Ovary (tissue), 3 donors: ENCODE results near the gene C5orf47.

Source experiments
- EP300 ChIP-seq: sonication (generic); formaldehyde crosslinking; IDR thresholded peaks from one replicate; pipeline ENCODE4 v1.6.1; 2017; ENCODE audit warnings: antibody characterized with exemption
- POLR2A ChIP-seq: fragments of 450-650 bp; IDR thresholded peaks from one replicate; pipeline ENCODE4 v1.6.1; 2017; ENCODE audit warnings: antibody characterized with exemption, mild to moderate bottlenecking, moderate library complexity
- TF ChIP-seq, protein P1 (sequence below), 3 donors: fragments of 450-650 bp in 2 of 3; fragments of 200-600 bp in 1 of 3; IDR thresholded peaks; one replicate each; pipeline versions ENCODE4 v1.5.1 to v1.8.0; 2016 to 2022; ENCODE audit warnings: antibody characterized with exemption in 3 of 3, mild to moderate bottlenecking in 1 of 3
- donor health status: DM: no; HTN: no; CAD: no.

DNA sequence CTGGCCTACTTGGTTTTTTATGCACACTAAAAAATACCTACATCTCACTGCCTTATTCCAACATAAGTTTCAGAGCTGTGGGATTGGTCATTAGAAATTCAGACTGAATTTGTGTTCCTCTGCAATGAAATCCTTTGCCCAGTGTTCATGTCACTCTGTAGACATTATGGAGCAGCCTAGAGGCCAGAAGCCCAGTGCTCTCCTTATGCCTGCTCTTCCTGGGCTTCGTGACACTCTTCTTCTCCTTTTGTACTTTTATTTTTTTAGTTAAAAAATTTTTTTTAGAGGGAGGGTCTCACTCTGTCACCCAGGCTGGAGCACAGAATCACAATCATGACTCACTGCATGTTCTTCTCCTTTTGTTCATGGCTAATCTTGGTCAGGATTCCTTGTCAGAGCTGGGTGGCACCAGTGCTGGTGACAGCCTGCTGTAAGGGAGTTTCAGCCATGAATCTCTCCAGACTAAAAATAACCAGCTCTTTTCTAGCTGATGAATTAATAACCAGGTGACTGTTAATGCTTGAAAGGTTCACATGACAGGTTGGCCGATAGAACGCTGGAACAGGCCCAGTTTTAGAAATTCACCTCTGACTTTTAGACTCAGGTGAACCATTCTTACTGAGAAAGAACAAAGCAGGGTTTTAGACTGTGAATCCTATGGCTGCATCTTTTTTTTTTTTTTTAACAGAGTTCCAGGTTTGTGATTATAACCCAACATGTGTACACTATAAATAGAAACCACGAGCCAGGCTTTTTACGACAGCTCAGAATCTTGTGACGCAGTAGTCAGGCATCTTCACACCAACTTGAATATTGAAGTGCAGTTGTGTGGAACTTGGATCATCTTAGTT, 34.1 kb upstream of the C5orf47 start:
- TF ChIP-seq, protein P1, sequence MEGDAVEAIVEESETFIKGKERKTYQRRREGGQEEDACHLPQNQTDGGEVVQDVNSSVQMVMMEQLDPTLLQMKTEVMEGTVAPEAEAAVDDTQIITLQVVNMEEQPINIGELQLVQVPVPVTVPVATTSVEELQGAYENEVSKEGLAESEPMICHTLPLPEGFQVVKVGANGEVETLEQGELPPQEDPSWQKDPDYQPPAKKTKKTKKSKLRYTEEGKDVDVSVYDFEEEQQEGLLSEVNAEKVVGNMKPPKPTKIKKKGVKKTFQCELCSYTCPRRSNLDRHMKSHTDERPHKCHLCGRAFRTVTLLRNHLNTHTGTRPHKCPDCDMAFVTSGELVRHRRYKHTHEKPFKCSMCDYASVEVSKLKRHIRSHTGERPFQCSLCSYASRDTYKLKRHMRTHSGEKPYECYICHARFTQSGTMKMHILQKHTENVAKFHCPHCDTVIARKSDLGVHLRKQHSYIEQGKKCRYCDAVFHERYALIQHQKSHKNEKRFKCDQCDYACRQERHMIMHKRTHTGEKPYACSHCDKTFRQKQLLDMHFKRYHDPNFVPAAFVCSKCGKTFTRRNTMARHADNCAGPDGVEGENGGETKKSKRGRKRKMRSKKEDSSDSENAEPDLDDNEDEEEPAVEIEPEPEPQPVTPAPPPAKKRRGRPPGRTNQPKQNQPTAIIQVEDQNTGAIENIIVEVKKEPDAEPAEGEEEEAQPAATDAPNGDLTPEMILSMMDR (IDR thresholded peaks at IDR 0.05) = no peak
- TF ChIP-seq POLR2A (no peak), EP300 (no peak)
